ENCODE measurements around the gene B3GALNT2.

GRCh38 chr1:235450886-235451483, 53.3 kb downstream of the B3GALNT2 start:
- TF ChIP-seq, protein P1, sequence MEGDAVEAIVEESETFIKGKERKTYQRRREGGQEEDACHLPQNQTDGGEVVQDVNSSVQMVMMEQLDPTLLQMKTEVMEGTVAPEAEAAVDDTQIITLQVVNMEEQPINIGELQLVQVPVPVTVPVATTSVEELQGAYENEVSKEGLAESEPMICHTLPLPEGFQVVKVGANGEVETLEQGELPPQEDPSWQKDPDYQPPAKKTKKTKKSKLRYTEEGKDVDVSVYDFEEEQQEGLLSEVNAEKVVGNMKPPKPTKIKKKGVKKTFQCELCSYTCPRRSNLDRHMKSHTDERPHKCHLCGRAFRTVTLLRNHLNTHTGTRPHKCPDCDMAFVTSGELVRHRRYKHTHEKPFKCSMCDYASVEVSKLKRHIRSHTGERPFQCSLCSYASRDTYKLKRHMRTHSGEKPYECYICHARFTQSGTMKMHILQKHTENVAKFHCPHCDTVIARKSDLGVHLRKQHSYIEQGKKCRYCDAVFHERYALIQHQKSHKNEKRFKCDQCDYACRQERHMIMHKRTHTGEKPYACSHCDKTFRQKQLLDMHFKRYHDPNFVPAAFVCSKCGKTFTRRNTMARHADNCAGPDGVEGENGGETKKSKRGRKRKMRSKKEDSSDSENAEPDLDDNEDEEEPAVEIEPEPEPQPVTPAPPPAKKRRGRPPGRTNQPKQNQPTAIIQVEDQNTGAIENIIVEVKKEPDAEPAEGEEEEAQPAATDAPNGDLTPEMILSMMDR (conservative IDR thresholded peaks at IDR 0.05; ENCODE audit: low read length) = no peak
- TF ChIP-seq EZH2phosphoT487 (IDR thresholded peaks at IDR 0.05; ENCODE audit: borderline replicate concordance) = no peak

Data from Loucy (cell line).